KBM-7 (cell line): ENCODE results near the gene CYB5R2.
"Not testable (repeated sequence)": the region's sequence is repeated elsewhere in the genome, so short reads cannot be mapped to it uniquely, and the experiment has no call there.

Experiments
- DNase-seq: peaks from one replicate; pipeline ENCODE4 v3.0.0-alpha.2; 2015
- in situ Hi-C: fragments of 300-500 bp; cut with MboI; formaldehyde crosslinking; loops from 2 replicates; pipeline ENCODE4 v1.14.3; 2020; ENCODE audit warnings: low sequenced_read_pairs, low pct_unique_long_range_greater_than_20kb, mixed read lengths

The CYB5R2 gene

DNA sequence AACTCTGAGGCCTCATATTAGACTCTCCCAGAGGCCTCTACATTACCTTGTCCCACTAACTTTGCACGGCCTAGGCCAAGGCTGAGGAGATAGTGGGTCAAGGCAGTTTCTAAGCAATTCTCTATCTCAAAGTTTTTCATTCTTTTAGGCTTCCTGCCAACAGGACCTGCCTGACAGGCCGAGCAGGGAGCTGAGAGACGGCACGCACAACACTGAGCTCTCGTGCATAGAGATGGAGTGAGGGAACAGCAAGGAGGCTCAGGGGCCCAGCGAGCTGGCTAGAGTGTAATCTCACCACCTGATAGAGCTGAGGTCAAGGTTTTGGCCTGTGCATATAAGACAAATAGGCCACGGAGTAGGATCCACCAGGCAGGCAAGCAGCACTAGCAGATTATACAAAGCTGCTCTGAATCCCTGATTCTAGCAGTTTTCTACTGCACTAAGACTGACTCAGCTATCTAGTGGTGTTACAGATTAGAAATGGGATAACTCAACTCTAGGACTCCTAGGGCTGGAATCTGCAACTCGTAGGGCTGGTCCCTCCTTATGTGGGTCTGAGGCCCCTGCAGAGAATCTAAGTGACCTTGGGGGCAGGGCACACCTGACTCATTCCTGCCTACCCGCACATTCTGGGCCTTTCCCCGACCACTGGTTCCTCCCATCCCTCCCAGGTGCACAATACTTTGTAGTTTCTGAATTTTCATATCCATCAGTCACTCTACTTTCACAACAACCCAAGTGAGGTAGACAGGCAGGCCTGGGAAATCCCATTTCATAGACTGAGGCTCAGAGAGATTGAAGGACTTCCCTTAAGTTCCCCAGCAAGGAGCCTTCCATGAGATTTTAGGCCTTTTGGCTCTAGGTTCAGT, 1.7 kb downstream of the CYB5R2 start:
- in situ Hi-C loops: loop anchor here (25.0 kb wide), 1 partner anchor 559 kb away; no protein-coding TSS in a partner anchor
- DNase-seq: no peak

DNA sequence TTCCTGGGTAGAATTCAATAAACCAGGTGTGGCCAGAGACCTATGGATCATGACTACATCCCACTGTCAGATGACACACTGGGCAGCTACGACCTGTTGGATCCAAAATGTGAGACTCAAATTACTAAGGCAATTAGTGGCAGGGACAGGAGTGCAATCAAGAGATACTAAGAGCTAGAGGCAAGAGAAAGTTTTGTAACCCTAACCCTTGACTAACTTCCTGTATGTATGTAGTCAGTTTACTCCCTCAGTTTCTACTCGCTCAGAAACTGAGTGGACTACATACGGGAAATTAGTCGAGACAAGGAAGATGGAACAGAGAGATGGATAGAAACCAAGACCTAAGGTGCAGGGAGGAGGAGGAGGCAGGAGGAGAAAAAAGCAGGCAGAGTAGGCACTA, 2.7 kb downstream of the CYB5R2 start:
- no peak for DNase-seq
- in situ Hi-C loops: loop anchor here (25.0 kb wide), 1 partner anchor 558 kb away; no protein-coding TSS in a partner anchor

DNA sequence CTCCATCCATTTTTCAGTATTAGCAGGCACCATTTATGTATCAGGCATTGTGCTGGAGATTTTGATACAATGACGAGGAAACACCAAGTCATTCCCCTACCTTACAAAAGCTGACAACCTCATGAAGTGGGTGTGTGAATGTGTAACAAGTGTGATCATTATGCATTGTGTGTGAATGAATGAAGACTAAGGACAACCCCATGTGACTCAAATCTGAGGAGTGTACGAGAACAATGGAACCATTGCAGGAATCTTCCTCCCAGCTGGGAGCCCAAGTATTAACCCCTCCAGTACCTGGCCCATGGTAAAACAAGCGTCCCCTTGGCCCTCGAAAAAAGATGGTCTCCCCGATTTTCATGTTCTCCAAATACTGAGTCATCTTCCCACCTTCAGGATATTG, 4.4 kb downstream of the CYB5R2 start:
- in situ Hi-C loops: loop anchor here (25.0 kb wide), 1 partner anchor 557 kb away; no protein-coding TSS in a partner anchor
- DNase-seq: no peak

DNA sequence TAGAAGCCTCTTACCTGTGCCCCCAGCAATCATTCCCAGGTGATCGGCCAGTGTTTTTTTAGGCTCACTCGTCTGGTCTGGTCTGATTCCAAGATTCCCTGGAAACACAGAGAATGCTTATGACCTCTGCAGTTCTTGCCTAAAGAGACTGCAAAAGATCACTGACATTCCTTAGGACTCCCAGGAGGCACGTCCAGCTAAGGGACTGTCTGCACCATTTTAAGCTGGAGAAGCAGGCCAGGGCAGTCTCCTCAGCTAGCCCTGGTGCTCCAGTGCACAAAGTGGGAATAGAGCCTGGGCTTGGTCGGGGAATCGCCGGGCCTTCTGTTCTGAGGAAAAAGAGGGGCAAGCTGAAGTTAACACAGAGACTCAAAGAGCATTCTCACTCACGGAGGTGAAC, 4.8 kb downstream of the CYB5R2 start:
- DNase-seq: no peak
- in situ Hi-C loops: loop anchor here (25.0 kb wide), 1 partner anchor 556 kb away; no protein-coding TSS in a partner anchor

DNA sequence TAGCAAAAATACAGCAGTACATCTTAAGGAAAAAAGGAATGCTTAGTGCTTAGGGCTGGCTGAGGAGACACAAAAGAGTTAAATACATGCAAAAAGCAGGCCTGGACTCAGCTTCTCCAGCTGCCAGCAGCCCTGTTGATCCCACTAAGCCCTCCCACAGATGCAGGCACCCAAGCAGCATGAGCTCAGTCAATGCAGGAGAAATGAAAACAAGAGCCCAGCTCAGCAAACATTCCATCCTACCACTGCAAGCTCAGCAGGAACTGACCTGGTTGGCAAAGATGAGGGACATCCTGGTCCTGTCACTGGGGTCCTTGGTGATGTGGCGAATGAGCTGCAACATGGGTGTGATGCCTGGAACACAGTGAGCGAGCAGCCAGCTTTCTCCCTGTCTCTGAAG, 5.8 kb downstream of the CYB5R2 start:
- DNase-seq: no peak
- in situ Hi-C loops: loop anchor here (25.0 kb wide), 1 partner anchor 555 kb away; no protein-coding TSS in a partner anchor

DNA sequence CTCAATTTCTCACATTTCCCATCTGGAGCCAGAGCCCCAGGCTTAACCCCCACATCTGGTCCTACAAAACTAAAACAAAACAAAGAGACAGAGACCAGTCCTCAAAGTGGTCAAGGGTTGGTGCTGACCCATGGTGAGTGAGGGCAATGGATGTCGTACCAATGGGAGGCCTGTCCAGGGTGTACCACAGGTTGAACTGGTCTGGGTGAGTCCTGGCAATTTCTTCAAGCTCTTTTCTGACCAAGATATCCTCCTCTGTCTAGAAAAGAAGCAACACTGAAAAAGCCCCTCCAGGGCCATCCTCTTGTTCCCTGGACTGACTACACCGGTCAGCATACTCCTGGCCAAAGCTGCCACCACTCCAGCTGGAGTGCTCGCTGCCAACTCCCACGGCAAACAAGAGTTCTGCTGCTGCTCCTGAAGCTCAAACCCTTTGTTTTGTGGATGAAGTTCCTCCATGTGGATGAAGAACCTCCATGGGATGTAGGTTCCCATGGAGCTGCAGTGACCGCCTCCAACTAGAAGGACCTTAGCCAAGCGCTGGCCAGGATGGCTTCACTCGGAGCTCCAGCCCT, 6.9 kb downstream of the CYB5R2 start:
- DNase-seq: no peak
- in situ Hi-C loops: loop anchor here (25.0 kb wide), 1 partner anchor 554 kb away; no protein-coding TSS in a partner anchor

DNA sequence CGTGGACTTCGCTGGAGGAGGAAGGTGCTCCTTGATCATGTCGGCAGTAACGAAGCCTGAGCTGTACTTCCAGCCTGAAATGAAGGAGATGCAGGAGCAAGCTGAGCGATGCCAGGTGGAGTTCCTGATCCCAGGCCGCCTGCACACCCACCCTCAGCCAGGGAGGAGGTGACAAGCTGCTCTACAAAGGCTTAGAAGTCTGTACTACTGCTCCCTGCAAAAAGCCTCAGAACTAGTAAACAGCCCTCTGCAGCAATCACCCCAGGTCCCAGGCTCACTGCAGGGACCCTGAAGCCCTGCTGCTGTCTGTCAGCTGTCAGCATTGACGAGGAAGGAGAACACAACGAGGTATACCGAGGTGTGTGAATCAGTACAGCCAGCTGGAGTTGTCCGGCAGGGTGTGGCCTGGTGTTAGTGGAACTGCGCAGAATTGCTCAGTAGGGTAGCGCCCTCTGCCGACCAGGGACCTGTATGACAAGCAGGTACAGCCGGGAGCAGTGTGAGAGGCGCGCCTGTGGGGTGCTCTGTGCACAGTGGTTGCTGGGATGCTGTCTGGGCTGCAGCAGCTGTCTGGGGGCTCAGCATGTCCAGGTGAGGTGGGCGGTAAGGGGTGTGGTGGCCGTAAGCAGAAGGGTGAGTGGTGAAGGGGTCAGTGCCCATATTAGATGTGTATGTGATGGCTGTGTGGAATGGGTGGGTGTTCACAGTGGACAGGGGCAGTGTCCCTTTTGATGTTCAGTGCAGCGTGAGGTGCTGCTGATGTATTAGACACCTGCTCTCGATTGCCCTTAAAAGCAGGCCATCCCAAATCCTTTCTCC, 7.6 kb downstream of the CYB5R2 start:
- DNase-seq: peak; percentile 73
- in situ Hi-C loops: loop anchor here (25.0 kb wide), 1 partner anchor 553 kb away; no protein-coding TSS in a partner anchor

DNA sequence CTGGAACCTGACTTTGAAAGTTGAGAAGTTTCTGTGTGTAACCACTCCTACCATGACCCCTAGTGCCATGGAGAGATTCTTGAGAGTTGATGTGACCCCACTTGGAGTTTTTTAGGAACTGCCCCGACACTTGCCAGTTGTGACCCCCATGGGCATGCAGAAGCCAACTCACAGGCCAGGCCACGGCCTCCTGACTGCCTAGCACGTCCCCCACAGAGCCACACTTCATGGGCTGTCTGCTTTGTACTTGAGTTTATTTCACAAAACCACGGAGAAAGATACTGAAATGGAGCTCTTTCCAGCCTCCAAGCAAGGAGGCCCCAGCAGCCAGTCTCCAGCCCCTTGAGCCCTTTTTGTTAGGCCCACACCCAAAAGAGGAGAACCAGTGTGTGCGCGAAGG, 8.4 kb downstream of the CYB5R2 start:
- DNase-seq: no peak
- in situ Hi-C loops: loop anchor here (25.0 kb wide), 1 partner anchor 553 kb away; no protein-coding TSS in a partner anchor

DNA sequence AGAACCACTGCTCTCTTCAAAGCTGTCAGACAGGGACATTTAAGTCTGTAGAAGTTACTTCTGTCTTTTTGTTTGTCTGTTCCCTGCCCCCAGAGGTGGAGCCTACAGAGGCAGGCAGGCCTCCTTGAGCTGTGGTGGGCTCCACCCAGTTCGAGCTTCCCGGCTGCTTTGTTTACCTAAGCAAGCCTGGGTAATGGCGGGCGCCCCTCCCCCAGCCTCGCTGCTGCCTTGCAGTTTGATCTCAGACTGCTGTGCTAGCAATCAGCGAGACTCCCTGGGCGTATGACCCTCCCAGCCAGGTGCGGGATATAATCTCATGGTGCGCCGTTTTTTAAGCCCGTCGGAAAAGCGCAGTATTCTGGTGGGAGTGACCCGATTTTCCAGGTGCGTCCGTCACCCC, 9.8 kb downstream of the CYB5R2 start:
- in situ Hi-C loops: loop anchor here (25.0 kb wide), 1 partner anchor 551 kb away; no protein-coding TSS in a partner anchor
- DNase-seq: not testable (repeated sequence)

DNA sequence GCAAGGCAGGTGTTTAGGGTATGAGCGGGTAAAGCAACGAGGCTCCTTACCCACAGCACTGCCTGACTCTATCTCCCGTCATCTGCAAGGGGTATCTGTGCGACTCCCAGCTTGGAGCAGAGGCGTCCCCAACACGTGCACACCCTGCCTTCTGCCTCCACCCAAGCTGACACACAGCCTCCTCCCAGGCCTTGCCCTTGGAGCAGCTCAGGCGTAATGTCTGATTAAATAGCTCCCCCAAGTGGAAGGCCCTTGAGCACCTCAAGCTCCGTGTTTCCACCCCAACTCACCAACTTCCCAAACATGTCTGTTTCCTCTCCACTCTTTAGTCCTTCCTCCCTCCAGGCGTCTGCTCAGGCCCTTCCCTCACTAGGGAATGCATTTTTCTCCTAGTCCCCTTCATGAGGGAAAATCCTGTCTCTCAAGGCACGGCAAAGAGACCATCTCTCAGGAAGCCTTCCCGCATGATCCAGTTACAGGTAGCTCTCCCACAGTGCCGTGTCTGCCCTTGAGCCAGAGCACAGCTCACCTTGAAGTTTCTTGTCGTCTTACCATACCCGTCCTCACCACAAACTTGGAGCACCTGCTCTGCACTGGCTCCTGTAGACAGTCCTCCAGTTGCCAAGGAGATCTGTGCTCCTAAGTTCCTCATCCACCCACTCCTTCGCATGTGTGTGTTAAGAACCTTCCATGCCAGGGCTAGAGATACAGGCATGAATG, 15.8 kb downstream of the CYB5R2 start:
- in situ Hi-C loops: loop anchor here (25.0 kb wide), 1 partner anchor 545 kb away; no protein-coding TSS in a partner anchor
- peak; percentile 75 for DNase-seq

DNA sequence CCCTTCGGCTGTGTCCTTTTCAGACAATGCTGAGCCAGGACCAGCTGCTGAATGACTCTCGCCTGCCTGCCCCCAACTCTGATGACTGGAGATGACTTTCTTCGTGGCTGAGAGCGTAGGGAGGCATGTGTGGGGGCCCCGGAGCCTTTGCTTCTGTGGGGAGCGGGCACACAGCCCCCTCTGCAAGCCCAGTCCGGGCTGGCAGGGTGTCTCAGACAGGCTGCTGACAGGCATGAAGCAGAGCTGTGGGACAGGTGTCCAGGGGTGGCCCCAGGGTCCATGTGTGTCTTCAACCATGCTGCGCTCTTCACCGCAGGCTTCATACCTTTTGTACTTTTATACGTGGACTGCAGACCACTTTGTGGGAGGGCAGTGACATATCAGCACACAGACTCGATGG, 16.6 kb downstream of the CYB5R2 start:
- DNase-seq: no peak
- in situ Hi-C loops: loop anchor here (25.0 kb wide), 1 partner anchor 544 kb away; no protein-coding TSS in a partner anchor

DNA sequence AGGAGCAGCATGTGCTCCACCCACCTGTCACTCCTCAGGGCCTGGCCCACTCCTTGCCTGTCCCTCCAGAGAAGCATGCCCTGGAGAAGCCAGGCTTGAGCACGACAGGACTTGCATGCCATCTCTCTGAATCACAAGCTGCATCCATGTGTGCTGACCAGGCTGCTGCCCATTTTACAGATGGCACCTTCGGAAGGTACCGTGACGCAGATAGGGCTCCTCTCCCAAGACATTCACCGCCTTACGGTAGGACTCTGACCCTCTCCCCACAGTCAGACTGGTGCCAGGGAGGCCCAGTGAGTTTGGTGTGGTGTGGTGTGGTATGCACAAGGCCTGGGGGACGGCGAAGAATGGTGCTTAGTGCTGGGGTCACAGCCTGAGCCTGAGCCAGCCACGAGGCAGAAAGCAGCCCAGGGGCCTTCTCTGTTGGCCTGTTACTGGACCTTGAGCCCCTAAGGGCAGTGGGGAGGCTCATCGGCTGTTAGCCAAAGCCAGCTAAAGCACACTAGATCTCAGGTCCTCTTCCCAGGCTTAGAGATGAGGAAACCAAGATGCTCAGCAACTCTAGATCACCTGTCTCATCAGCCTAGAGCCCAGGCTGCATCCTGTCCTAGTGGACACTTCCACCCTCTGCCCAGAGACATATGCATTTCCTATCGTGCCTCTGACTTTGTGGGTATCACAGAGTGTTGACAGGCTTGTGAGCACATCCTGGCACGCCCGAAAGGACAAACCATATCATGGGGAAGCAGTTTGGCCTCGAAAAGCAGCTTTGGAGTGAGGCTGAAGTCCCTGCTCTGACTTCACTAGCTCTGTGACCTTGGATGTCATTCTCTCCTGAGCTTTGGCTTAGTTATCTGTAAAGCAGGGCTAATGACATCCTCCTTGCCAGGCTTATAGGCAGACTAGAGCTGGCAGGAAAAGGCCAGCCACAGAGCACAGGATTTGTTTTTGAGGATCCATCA, 17.8 kb downstream of the CYB5R2 start:
- in situ Hi-C loops: loop anchor here (25.0 kb wide), 1 partner anchor 543 kb away; no protein-coding TSS in a partner anchor
- no peak for DNase-seq

DNA sequence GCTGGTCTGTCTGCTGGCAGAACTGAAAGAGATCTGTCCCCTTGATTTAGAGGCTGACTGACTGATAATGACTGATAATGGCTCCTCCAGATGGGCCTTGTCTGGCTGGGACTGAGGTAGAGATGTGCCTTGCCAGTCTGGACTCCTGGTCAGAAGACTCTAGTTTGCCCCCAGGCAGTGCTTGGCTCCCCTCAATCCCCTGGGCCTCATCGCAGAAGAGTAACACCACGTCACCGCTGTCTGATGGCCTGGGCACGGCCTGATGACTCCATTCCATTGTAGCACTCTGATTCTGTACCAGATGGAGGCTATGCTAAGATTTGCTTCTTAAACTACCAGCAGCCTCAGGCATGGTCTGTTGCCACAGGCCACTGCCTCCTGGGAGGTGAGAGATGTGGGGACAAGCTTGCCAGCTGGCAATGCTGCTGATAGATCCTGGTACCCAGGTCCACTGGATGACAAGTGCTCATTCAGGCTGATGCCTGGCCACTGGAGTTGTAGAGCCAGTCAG, 19.1 kb downstream of the CYB5R2 start:
- in situ Hi-C loops: loop anchor here (25.0 kb wide), 1 partner anchor 542 kb away; no protein-coding TSS in a partner anchor
- no peak for DNase-seq

DNA sequence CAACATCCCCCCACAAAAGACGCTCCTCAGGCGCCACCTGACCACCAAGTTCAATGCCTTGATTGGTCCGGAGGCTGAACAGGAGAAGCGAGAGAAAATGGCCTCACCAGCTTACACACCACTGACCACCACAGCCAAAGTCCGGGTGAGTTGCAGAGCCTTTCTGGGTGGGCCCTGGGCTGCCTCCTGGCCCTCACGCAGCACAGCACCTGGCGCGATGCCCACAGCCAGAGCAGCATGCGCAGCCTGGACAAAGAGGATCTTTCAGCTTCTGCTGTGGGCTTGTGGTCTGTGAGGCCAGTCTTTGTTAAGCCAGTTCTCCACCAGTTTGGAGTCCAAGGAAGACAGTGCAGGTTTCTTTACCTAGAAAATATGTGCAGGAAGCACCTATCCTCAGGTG, 21.6 kb downstream of the CYB5R2 start:
- DNase-seq: no peak
- in situ Hi-C loops: loop anchor here (25.0 kb wide), 1 partner anchor 539 kb away; no protein-coding TSS in a partner anchor

DNA sequence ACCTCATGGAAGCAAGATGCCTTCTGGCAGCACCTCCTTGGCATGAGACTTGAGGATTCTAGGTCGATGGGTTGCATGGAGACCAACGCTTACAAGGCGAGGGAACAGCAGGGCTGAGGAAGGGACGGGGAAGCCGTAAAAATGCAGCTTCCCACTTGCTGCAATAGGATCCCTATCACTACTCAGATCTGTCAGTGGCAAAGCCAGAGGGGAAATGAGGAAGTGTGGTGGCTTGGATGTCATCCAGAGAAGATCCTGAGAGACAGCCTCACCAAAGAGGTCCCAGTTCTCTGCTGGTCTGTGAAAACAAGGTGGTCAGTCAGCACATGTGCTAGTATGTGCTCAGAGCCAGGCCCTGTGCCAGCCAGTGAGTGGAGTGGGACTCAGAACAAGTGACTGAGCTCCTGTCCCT, 22.2 kb downstream of the CYB5R2 start:
- in situ Hi-C loops: loop anchor here (25.0 kb wide), 1 partner anchor 539 kb away; no protein-coding TSS in a partner anchor
- DNase-seq: peak; percentile 85

DNA sequence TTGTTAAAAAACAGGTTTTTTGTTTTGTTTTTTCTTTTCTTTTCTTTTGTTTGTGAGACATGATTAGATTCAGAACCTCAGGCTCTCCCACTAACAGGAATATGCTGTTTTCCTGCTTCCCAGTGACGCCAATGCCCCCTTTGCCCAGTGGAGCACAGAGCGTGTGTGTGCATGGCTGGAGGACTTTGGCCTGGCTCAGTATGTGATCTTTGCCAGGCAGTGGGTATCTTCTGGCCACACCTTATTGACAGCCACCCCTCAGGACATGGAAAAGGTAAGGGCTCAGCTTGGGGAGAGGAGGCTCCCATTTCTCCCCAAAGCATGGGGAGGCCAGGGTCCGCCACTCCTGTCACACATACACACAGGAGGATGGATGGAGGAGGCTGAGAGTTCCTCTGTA, 25.0 kb downstream of the CYB5R2 start:
- no peak for DNase-seq
- in situ Hi-C loops: no loop called here

DNA sequence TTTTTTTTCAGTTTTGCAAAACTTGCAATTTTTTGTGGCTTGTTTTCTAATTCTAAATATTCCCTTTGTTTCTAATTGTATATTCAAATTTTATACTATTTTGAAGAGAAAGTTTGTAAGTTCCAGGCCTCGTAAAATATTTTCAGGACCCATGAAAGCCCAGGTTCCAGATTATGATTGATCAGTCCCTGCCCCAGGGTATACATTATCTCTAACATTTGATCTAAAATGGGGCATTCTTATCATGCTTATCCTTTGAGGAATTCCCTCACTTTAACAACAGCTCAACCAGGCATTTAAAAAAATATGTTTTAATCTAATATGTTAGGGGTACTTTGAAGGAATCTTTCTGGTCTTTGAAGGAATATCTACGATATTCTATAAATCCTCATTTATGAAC, 26.4 kb downstream of the CYB5R2 start:
- in situ Hi-C loops: no loop called here
- DNase-seq: no peak
